ENCODE data around the gene PROM1.

- TF ChIP-seq CTCF (IDR thresholded peaks at IDR 0.05; ENCODE audit: insufficient read depth, low read length, poor library complexity, severe bottlenecking) (no peak), EZH2phosphoT487 (conservative IDR thresholded peaks at IDR 0.05; ENCODE audit: low read length) (no peak)
Observed at GRCh38 chr4:16032396-16032770, 51.4 kb downstream of the PROM1 start.
